NCI-H460 (cell line): ENCODE measurements around the gene ENTHD1. TPM values are rescaled to one million over a fixed set of nuclear protein-coding genes. Genes with fewer than 3 reads are reported as not detected.
"Not testable (repeated sequence)": the region's sequence is repeated elsewhere in the genome, so short reads cannot be mapped to it uniquely, and the experiment has no call there.

Source experiments
- DNase-seq: peaks from one replicate; pipeline ENCODE4 v3.0.0-alpha.2; 2016; ENCODE audit warnings: low read depth; ENCODE audit errors: extremely low read depth
- total RNA-seq: library from RNA; depleted of rRNA; stranded (reverse); fragments of >200 nt; shearing (Covaris generic); gene quantifications from 2 replicates; pipeline ENCODE4 v1.2.3, GENCODE V29; 2014

Gene ENTHD1
- total RNA-seq, 1 experiment from 2014 or later = not detected

DNA sequence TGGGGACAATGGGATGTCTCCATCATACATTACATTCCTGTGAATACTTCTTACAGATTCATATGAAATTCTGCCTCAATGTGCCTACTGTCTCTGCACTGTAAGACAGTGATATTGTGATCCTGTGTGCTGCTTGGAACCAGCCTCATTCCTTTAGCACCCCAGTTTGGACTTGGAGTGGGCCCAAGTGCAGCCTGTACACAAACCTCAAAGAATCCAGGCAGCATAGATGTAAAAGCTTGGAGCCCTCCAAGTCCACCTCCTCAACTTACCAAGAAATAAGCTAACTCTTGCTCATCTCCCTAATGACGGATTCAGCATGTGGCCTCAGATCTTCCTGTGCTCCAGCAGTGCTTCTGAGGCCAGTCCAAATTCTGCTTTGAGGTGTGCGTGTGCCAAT is 31.7 kb upstream of the ENTHD1 start:
- no peak for DNase-seq

DNA sequence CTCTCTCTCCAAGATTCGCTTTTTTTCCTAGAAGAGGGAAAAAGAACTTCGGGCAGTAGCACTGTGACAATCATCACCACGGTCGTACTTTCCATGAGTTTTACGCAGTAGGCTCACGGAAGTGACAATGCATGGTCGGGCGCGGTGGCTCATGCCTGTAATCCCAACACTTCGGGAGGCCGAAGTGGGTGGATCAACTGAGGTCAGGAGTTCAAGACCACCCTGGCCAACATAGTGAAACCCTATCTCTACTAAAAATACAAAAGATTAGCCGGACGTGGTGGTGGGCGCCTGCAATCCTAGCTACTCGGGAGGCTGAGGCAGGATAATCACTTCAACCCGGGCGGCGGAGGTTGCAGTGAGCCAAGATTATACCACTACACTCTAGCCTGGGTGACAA is 30.7 kb upstream of the ENTHD1 start:
- no peak for DNase-seq

GRCh38 chr22:39923696-39924095 is 30.1 kb upstream of the ENTHD1 start:
- no peak for DNase-seq

GRCh38 chr22:39920134-39920743 is 26.7 kb upstream of the ENTHD1 start:
- no peak for DNase-seq

- no peak for DNase-seq
Measured at GRCh38 chr22:39917776-39918495, 24.4 kb upstream of the ENTHD1 start.

DNA sequence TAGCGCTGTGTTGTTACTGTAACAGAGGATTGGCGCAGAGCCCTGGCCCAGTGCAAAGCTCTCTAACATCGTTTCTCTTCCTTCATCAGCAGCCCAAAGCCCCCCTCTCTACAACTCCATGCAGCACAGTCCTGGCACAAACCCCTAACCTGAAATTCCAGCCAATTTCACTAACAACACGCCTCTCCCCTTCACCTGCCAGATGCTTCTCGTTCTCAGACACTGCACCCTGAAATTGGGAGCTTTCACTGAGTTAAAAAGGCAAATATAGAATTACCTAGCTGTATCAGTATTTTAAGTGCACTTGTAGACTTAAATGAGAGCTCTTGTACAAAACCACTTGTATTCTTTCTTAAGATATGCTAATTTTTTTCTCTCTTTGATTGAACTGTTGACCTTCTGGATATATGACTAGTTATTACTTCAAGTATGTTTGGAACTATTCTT is 23.7 kb upstream of the ENTHD1 start:
- DNase-seq = no peak

- no peak for DNase-seq
Measured at GRCh38 chr22:39916496-39916895, 22.9 kb upstream of the ENTHD1 start.

DNA sequence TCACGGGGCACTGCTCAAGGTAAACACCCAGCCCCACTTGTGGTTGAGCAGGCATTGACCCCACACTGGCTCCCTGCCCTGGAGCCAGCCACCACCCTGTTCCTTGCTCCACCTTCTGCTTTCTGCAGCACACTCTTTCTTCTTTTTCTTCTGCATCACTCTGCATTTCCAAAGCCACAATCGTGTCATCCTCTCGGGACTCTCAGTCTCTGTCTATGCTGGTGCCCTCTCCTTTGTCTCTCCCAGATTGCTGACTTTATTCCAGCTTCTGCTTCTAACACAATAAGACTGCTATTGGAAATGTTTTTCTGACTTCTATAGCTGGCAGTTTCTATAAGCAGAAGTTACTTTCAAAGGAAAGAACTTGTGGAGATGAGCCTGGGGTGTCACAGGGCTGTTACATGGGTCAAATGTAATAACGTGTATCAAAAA is 21.8 kb upstream of the ENTHD1 start:
- DNase-seq = no peak

DNA sequence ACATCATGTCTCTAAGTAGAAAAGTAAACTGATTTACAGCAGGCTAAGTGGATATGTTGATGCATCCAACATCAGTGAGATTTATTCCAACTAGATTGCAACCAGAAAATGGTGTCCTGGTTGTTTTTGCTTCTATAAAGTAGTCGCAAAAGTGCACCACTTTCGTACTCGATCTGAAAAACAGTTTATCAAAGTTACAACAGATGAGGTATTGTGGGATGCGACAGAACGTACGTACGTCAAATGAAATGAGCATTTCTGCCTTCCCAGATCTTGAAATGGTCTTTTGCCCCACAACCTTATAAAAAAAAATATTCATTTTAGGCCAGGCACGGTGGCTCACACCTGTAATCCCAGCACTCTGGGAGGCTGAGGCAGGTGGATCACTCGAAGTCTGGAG is 21.0 kb upstream of the ENTHD1 start:
- DNase-seq = no peak

GRCh38 chr22:39913886-39914285 is 20.3 kb upstream of the ENTHD1 start:
- no peak for DNase-seq

DNA sequence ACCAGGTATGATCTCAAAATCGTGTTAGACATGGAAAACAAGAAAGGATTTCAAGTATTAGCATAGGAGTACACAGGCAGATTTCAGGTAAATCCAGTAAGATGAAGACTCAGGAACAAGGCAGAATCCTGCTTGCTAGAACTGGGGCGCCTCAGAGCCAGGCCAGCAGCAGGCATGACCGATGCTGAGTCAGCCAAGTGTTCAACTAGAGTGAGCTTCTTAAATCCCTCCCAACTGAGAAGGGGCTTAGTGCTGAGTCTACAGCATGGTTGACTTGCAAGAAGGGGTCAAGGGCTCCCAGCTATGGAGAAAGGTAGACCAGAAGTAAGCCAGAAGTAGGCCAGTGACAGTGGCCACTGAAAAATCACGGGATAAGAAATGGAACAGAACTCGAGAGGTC is 19.8 kb upstream of the ENTHD1 start:
- no peak for DNase-seq

GRCh38 chr22:39910876-39911613 is 17.5 kb upstream of the ENTHD1 start:
- no peak for DNase-seq

DNA sequence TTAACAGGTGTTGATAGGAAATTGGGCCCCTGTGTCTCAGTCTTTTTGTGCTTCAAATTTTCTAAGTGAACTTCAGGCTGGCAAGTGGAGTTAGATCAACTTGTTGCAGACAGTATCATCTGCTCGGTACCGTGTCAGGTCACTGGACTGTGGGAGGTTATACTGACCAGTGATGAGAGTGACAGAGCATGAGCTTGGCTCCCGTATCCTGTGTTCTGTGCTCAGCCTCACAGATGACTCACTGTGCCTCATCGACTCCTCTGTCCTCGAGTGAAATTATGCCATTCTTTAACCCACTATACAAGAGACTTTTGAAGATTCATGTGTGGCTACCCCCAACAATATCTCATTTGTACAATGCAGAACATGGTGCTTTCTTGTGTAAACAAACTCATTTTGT is 15.2 kb upstream of the ENTHD1 start:
- no peak for DNase-seq

DNA sequence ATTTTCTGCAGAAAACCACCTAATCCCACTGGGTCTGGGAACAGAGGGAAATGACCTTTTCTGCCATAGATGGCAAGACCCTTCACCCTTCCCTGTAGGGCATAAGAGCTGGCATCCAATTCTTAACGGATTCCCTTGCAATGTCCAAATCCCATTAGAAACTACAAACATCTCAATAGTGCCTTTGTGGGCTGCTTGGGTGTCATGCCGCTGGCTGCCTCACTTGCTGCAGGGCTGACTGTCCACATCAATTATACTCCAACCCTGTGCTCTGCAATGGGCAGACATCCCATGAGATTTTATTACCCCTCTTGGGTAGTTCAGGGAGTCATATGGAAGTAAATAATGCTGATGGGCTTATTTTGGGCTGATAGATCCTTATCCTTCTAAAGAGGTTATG is 14.6 kb upstream of the ENTHD1 start:
- no peak for DNase-seq

- DNase-seq = no peak
Measured at GRCh38 chr22:39907605-39908097, 14.1 kb upstream of the ENTHD1 start.

DNA sequence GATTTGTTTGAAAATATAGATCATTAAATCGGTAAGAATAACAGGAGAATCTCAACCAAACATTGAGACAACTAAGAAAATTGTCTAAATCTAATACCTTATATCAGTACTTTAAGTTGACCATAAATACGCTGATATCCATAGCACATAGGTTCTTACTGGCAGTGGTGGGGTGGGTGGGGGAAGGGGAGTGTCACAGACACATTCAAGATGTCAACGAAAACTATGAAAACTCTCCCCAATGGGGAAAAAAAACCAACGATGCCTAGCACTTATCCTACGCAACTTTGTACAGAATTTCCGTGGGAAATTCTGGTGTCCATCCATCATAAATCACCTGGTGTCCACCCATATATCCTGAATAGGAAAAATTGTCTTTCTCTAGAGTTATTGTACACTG is 13.5 kb upstream of the ENTHD1 start:
- DNase-seq = no peak

- no peak for DNase-seq
Measured at GRCh38 chr22:39906207-39906606, 12.6 kb upstream of the ENTHD1 start.

DNA sequence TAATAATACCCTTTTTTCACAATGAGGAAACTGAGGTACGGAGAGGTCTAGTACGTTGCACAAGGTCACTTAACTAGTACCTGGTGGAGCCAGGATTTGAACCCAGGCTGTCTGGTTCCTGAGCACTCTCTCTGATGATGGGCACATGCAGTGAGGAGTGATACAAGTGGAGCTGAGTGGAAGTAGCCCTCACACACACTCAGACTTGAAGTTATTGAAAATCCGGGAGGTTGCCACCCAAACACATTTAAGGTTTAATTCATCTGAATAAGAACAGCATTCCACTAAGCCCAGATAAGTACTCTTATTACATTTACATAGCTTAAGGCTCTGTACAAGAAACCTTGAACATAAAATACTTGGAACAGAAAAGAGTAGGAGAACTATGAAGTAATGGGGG is 12.1 kb upstream of the ENTHD1 start:
- no peak for DNase-seq

DNA sequence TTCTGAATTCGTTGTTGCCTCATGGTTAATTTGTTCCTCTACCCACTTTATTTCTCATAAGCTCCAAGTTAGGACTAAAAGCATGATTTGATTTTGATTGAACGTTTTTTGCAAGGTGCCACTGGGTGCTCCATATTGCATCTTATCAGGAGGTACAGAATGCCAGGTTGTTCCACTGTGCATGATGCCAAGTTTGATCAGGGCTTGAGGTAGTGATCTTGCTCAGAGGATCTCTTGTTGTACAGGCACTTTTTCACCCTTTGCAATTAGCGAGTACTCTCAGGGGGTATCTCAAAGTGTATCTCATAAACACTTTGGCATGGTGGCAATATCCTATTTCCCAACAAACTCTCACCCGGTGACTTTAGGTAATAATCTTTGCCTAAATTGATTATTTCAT is 11.3 kb upstream of the ENTHD1 start:
- no peak for DNase-seq

DNA sequence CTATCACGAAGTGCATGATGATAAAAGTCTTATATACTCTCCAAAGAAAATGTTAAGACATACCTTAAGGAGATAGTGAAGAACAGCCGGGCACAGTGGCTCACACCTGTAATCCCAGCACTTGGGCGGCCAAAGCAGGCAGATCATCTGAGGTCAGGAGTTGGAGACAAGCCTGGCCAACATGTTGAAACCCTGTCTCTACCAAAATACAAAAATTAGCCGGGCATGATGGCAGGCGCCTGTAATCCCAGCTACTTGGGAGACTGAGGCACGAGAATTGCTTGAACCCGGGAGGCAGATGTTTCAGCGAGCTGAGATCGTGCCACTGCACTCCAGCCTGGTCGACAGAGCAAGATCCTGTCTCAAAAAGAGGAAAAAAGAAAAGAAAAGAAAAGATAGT is 10.5 kb upstream of the ENTHD1 start:
- DNase-seq = not testable (repeated sequence)

DNA sequence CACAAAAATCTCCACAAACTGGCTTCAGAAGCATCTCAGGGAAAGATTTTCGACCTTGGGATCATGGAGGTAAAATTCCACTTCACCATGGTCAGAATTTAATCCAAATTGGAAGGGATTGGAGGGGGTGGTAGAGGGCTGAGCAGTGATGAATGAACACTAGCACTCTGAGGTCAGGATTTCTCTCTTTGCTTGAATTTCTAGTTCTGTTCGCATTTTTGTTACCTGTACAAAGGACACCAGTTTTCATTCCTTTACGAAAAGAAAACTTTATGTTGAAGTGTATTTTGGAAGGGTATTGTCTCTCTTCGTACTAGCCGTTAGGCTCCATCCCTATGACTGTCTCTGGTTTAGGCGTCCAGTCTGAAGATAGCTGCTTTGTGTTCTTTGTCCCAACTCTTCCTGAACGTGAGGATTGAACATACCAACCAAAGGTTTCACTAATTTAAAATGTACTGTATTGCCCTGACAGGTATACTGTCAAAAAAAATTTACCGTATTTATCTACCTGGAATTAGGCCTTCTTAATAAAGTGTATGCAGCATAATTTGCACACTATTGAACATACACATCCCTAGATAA is 8.1 kb upstream of the ENTHD1 start:
- DNase-seq = no peak
